GM23338 (cell line): ENCODE results near the gene CACHD1. TPM values are rescaled to one million over a fixed set of nuclear protein-coding genes. Genes with fewer than 3 reads are reported as not detected.

Experiments
- ATAC-seq: fragments of 200-7000 bp; cut with Tn5 transposase; 3 replicates; pipeline ENCODE4 v1.9.1; 2020
- DNase-seq: peaks from one replicate; pipeline ENCODE4 v3.0.0-alpha.2; 2015; ENCODE audit warnings: low spot score
- H2AFZ ChIP-seq: fragments of 200-600 bp; sonication (generic); 2 replicates; pipeline ENCODE4 v1.8.0; 2016; ENCODE audit warnings: antibody characterized with exemption, mild to moderate bottlenecking, moderate library complexity
- H3F3A ChIP-seq: fragments of 200-600 bp; sonication (generic); replicated peaks from 2 replicates; pipeline ENCODE4 v1.8.0; 2017; ENCODE audit warnings: antibody characterized with exemption, mixed run types, low read depth
- H3K27ac ChIP-seq: fragments of 200-600 bp; sonication (generic); 2 replicates; pipeline ENCODE4 v1.6.1; 2016; ENCODE audit warnings: low read depth
- H3K27me3 ChIP-seq: fragments of 200-600 bp; sonication (generic); 2 replicates; pipeline ENCODE4 v1.8.0; 2016; ENCODE audit warnings: mild to moderate bottlenecking, mixed run types, moderate library complexity; ENCODE audit not compliant: insufficient read depth
- H3K36me3 ChIP-seq: fragments of 200-600 bp; sonication (generic); 2 replicates; pipeline ENCODE4 v1.8.0; 2016; ENCODE audit warnings: mild to moderate bottlenecking; ENCODE audit not compliant: insufficient read depth
- H3K4me1 ChIP-seq: fragments of 200-600 bp; sonication (generic); 2 replicates; pipeline ENCODE4 v1.8.0; 2016; ENCODE audit warnings: mild to moderate bottlenecking, moderate library complexity; ENCODE audit not compliant: insufficient read depth
- H3K4me2 ChIP-seq: fragments of 200-600 bp; sonication (generic); 2 replicates; pipeline ENCODE4 v1.7.1; 2017; ENCODE audit warnings: mixed run types
- H3K4me3 ChIP-seq: fragments of 200-600 bp; sonication (generic); 2 replicates; pipeline ENCODE4 v1.6.1; 2016; ENCODE audit warnings: mixed run types
- H3K79me2 ChIP-seq: fragments of 200-600 bp; sonication (generic); replicated peaks from 2 replicates; pipeline ENCODE4 v1.8.0; 2017; ENCODE audit warnings: mild to moderate bottlenecking; ENCODE audit not compliant: insufficient read depth
- H3K9me2 ChIP-seq: fragments of 200-600 bp; sonication (generic); 2 replicates; pipeline ENCODE4 v1.8.0; 2017; ENCODE audit not compliant: insufficient read depth
- H4K20me1 ChIP-seq: fragments of 200-600 bp; sonication (generic); replicated peaks from 2 replicates; pipeline ENCODE4 v1.8.0; 2017; ENCODE audit warnings: mild to moderate bottlenecking; ENCODE audit not compliant: insufficient read depth
- H3K27ac Mint-ChIP-seq: 2 replicates; pipeline ENCODE4 v1.8.0; 2020; ENCODE audit warnings: inconsistent platforms, mild to moderate bottlenecking, moderate library complexity, mixed read lengths
- H3K27me3 Mint-ChIP-seq: 3 replicates; pipeline ENCODE4 v1.8.0; 2022; ENCODE audit warnings: low read depth, mild to moderate bottlenecking, moderate library complexity, mixed read lengths, inconsistent platforms; ENCODE audit not compliant: insufficient read depth, poor library complexity
- H3K36me3 Mint-ChIP-seq: 3 replicates; pipeline ENCODE4 v1.8.0; 2021; ENCODE audit warnings: low read depth, mild to moderate bottlenecking, inconsistent platforms, moderate library complexity, mixed read lengths
- H3K4me1 Mint-ChIP-seq: 3 replicates; pipeline ENCODE4 v1.8.0; 2020; ENCODE audit warnings: mild to moderate bottlenecking, inconsistent platforms, mixed read lengths
- H3K4me3 Mint-ChIP-seq: 3 replicates; pipeline ENCODE4 v1.8.0; 2021; ENCODE audit warnings: moderate library complexity, mild to moderate bottlenecking, inconsistent platforms, mixed read lengths
- H3K9me3 Mint-ChIP-seq: 3 replicates; pipeline ENCODE4 v1.8.0; 2020; ENCODE audit warnings: moderate library complexity, mild to moderate bottlenecking, inconsistent platforms, mixed read lengths
- CTCF ChIP-seq, 2 experiments: fragments of 200-600 bp in 1 of 2; sonication (generic) in 1 of 2; conservative IDR thresholded peaks; 2 replicates each; pipeline versions ENCODE4 v1.5.1 to v1.6.1; 2016 to 2017; ENCODE audit warnings: antibody characterized with exemption in 2 of 2, low read depth in 2 of 2, mild to moderate bottlenecking in 2 of 2, moderate library complexity in 1 of 2
- EZH2phosphoT487 ChIP-seq: fragments of 200-600 bp; sonication (generic); IDR thresholded peaks from one replicate; pipeline ENCODE4 v1.8.1; 2018; ENCODE audit warnings: antibody characterized with exemption; ENCODE audit not compliant: unreplicated experiment
- JUNB ChIP-seq: IDR thresholded peaks from one replicate; pipeline ENCODE4 v1.6.1; 2016; ENCODE audit warnings: antibody characterized with exemption; ENCODE audit not compliant: unreplicated experiment
- NANOG ChIP-seq: IDR thresholded peaks from 2 replicates; pipeline ENCODE4 v1.6.1; 2016; ENCODE audit warnings: antibody characterized with exemption, borderline replicate concordance
- POLR2AphosphoS5 ChIP-seq: IDR thresholded peaks from 2 replicates; pipeline ENCODE4 v1.6.1; 2016; ENCODE audit warnings: antibody characterized with exemption, low read depth
- ZNF462 ChIP-seq: fragments of 250-450 bp; sonication (Bioruptor Pico); IDR thresholded peaks from 2 replicates; pipeline ENCODE4 v1.5.0; 2020; ENCODE audit warnings: mild to moderate bottlenecking, moderate library complexity
- polyA plus RNA-seq: library from polyadenylated mRNA; unstranded; fragments of >200 nt; fragmentation: Nextera tagmentation; extraction: Ambion mirVana; gene quantifications from 2 replicates; pipeline ENCODE4 v1.2.1, GENCODE V29; 2016
- total RNA-seq: library from RNA; depleted of rRNA; stranded (reverse); fragments of >200 nt; shearing (Covaris generic); gene quantifications from 2 replicates; pipeline ENCODE4 v1.2.3, GENCODE V29; 2014

Gene CACHD1
- total and polyA plus RNA-seq, 2 experiments from 2014 or later: 12.6 to 43.7 TPM

- TF ChIP-seq ZNF462 (CRISPR knock-in tag) (no peak), EZH2phosphoT487 (no peak), POLR2AphosphoS5 (no peak)
Measured at GRCh38 chr1:64715186-64715585, 245.3 kb downstream of the CACHD1 start (continued).

GRCh38 chr1:64721135-64721534 is 251.2 kb downstream of the CACHD1 start:
- H3K27me3 Mint-ChIP-seq: no peaks in the 10 kb centered on the region
- peaks cover 9% of the 10 kb centered on the region for H3K9me3 Mint-ChIP-seq
- Histone ChIP-seq H4K20me1 (no peaks in the 10 kb centered on the region), H3K4me3 (no peak overlapping the region), H3K27ac (no peak overlapping the region), H3F3A (no peaks in the 10 kb centered on the region), H3K27me3 (no peaks in the 10 kb centered on the region), H3K36me3 (no peaks in the 10 kb centered on the region), H3K9me2 (peaks cover 6% of the 10 kb centered on the region), H3K79me2 (no peaks in the 10 kb centered on the region), H3K4me1 (no peaks in the 10 kb centered on the region), H2AFZ (no peak overlapping the region), H3K4me2 (no peak overlapping the region)
- H3K36me3 Mint-ChIP-seq: peaks cover 3% of the 10 kb centered on the region; the same call in 1 of the 3 replicates
- DNase-seq: no peak
- no peak for TF ChIP-seq CTCF (conservative IDR thresholded peaks at IDR 0.05; ENCODE audit: low read depth in 2 of 2)
- no peak for TF ChIP-seq JUNB
- no peak for TF ChIP-seq NANOG
- ATAC-seq: no peak
- peaks cover 2% of the 10 kb centered on the region; the same call in 1 of the 3 replicates for H3K4me1 Mint-ChIP-seq
- no peak overlapping the region for H3K27ac Mint-ChIP-seq
- no peak overlapping the region for H3K4me3 Mint-ChIP-seq
